Hippocampal formation (tissue), 2 donors: ENCODE data around the gene L3MBTL4.
"Not testable (repeated sequence)": the region's sequence is repeated elsewhere in the genome, so short reads cannot be mapped to it uniquely, and the experiment has no call there.

Experiments
- DNase-seq, 2 donors: peaks; one replicate each; lab custom pipeline; 2025; lab: John Stamatoyannopoulos, UW

L3MBTL4 gene

GRCh38 chr18:6310714-6311113 is 104.0 kb downstream of the L3MBTL4 start:
- DNase-seq, result no peak

GRCh38 chr18:6297875-6298274 is 116.8 kb downstream of the L3MBTL4 start:
- DNase-seq, result no peak

GRCh38 chr18:6294148-6294784 is 120.4 kb downstream of the L3MBTL4 start:
- DNase-seq, result peak in 1 of 2 donors; percentile 17

- DNase-seq, result no peak
These were observed 124.9 kb downstream of the L3MBTL4 start for GRCh38 chr18:6289843-6290242.

- no peak for DNase-seq
These were observed 128.1 kb downstream of the L3MBTL4 start for GRCh38 chr18:6286585-6286984.

- DNase-seq, result no peak
These were observed 129.9 kb downstream of the L3MBTL4 start for GRCh38 chr18:6284761-6285160.

GRCh38 chr18:6284300-6284699 is 130.4 kb downstream of the L3MBTL4 start:
- DNase-seq, result no peak

- no peak for DNase-seq
These were observed 132.8 kb downstream of the L3MBTL4 start for GRCh38 chr18:6281874-6282273.

- DNase-seq, result no peak
These were observed 134.4 kb downstream of the L3MBTL4 start for GRCh38 chr18:6280211-6280743.

- peak in 1 of 2 donors; percentile 42 for DNase-seq
These were observed 135.4 kb downstream of the L3MBTL4 start for GRCh38 chr18:6279308-6279707.

GRCh38 chr18:6273423-6273822 is 141.3 kb downstream of the L3MBTL4 start:
- DNase-seq, result no peak

GRCh38 chr18:6272144-6272543 is 142.6 kb downstream of the L3MBTL4 start:
- DNase-seq, result not testable (repeated sequence)

GRCh38 chr18:6271585-6271984 is 143.1 kb downstream of the L3MBTL4 start:
- DNase-seq, result no peak

- no peak for DNase-seq
These were observed 143.9 kb downstream of the L3MBTL4 start for GRCh38 chr18:6270771-6271216.

GRCh38 chr18:6269660-6270332 is 144.9 kb downstream of the L3MBTL4 start:
- DNase-seq, result no peak

- DNase-seq, result no peak
These were observed 148.5 kb downstream of the L3MBTL4 start for GRCh38 chr18:6266212-6266611.

- no peak for DNase-seq
These were observed 152.8 kb downstream of the L3MBTL4 start for GRCh38 chr18:6261938-6262337.

- DNase-seq, result not testable (repeated sequence)
These were observed 155.4 kb downstream of the L3MBTL4 start for GRCh38 chr18:6259324-6259723.

GRCh38 chr18:6257950-6258349 is 156.8 kb downstream of the L3MBTL4 start:
- DNase-seq, result no peak

GRCh38 chr18:6256521-6256920 is 158.2 kb downstream of the L3MBTL4 start:
- no peak for DNase-seq

GRCh38 chr18:6255886-6256285 is 158.8 kb downstream of the L3MBTL4 start:
- DNase-seq, result no peak

- no peak for DNase-seq
These were observed 159.5 kb downstream of the L3MBTL4 start for GRCh38 chr18:6255116-6255705.

- DNase-seq, result no peak
These were observed 160.3 kb downstream of the L3MBTL4 start for GRCh38 chr18:6254456-6254855.
